NCI-H748 treated with DMSO at 0.1 percent for 48 hours (cell line): ENCODE data around the gene MYL6B.
"Not testable (repeated sequence)": the region's sequence is repeated elsewhere in the genome, so short reads cannot be mapped to it uniquely, and the experiment has no call there.

Experiments
- DNase-seq: peaks from one replicate; lab custom pipeline; 2025; lab: John Stamatoyannopoulos, UW

The MYL6B gene

DNA sequence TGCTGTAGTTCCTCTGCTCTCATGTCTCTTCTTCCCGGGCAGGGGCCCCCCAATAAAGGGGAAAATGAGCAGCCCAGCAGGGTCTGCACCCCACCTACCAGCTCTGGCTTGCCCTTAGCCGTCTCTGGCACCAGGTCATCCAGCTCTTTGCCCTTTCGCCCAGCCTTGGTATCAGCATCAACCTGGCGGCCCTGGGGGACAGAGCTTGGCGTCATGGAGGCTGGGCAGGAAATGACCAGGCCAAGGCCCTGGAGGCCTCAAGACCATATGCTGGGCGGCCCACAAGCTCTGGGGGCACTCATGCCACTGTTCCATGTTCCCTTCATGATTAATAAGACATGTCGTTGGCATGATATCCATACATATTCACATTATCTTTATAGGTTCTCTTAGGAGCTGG lies 20.5 kb downstream of the MYL6B start:
- no peak for DNase-seq

GRCh38 chr12:56178347-56178746 lies 26.0 kb downstream of the MYL6B start:
- no peak for DNase-seq

GRCh38 chr12:56186957-56187356 lies 34.6 kb downstream of the MYL6B start:
- no peak for DNase-seq

- no peak for DNase-seq
Observed at GRCh38 chr12:56188131-56188777, 35.9 kb downstream of the MYL6B start.

- no peak for DNase-seq
Observed at GRCh38 chr12:56188778-56189098, 36.4 kb downstream of the MYL6B start.

DNA sequence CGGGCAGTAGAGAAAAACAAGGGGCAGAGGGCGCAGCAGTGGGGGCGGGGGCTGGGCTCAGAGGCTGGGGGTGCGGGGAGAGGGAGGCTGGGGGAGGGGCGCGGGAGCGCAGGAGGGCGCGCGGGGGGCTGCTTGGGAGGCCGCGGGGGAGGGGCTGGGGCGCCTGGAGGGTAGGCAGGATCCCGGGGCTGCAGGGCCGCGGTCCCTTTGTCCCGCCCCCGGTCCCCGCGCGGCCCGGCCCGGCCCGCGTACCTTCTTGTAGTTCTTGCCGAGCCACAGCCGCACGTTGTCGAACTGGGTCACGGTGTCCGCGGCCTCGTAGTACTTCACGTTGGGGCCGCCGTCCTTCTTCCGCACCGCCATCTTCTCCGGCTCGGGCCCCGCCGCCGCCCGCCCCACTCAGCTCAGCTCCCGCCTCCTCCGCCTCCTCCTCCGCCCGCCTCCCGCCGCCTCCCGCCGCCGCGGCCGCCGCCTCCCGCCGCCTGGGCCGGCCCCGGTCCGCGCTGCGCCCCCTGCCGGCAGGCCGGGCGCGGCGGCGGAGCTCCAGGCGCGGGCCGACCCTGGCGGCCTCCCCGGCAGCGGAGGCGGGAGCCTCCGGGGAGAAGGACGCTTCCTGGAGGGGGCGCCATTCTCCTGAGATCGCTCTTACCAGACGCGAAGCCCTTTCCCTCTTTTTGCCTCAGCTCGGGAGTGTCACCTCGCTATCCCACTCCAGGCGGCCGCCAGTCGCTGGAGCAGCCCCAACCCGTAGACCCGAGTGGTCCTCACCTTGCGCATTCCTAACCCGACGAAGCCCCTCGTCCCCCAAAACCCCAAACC lies 36.9 kb downstream of the MYL6B start, which contains the start of gene SMARCC2:
Gene SMARCC2, minus strand, starts transcription at position 385 of the 819 bp plus-strand sequence. Its CDS starts 22 bp downstream, at position 363.
- peak; percentile 77 for DNase-seq

GRCh38 chr12:56189918-56190694 lies 37.7 kb downstream of the MYL6B start:
- DNase-seq, result peak; percentile 73

- no peak for DNase-seq
Observed at GRCh38 chr12:56190695-56191155, 38.3 kb downstream of the MYL6B start.

GRCh38 chr12:56192582-56192981 lies 40.2 kb downstream of the MYL6B start:
- no peak for DNase-seq

DNA sequence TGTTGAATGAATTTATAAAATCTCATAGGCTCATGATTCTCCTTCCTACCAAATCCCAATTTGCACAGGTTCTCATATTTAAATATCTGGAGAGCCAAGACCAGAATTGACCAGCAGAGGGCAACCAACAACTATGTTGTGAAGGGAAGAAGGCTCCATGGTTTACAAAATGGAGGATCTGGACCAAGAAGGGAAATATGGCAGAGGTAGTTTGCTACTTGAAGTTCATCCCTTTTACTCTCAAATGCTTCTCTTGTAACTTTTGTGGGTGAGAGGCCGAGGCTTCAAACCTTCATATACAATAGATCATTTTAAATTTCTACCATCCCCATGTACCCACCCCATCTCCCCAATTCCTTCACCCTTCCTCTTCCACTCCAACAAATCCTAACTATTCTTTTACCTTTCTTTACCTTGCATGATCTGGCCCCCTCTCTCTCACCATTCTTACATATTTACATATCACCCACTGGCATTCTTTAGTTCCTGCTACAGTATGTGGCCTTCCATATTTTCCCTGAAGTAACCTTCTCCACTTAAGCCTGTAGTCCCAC lies 40.7 kb downstream of the MYL6B start:
- peak; percentile 69 for DNase-seq

DNA sequence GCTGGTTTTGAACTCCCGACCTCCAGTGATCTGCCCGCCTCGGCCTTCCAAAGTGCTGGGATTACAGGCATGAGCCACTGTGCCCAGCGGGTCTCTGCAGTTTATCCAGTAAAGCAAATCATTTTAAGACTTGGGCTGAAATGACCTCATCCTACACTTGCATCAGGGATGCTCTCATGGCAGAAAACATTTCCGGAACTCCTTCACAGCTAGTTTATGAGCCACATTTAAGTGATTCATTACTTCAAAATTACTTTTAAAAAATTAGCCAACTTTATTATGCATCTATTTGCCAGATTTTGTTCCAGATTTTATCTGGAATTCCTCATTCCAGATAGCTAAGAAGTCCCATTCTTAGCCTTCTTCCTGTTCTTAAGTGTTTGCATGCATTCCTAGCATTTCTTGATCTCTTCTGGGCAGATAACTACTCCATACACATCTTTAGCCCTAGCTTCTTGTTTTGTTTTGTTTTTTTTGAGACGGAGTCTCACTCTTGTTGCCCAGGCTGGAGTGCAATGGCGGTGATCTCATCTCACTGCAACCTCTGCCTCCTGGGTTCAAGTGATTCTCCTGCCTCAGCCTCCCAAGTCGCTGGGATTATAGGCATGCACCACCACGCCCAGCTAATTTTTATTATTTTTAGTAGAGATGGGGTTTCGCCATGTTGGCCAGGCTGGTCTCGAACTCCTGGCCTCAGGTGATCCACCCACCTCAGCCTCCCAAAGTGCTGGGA lies 44.6 kb downstream of the MYL6B start:
- DNase-seq, result not testable (repeated sequence)

- DNase-seq, result no peak
Observed at GRCh38 chr12:56197921-56198635, 45.7 kb downstream of the MYL6B start.

- no peak for DNase-seq
Observed at GRCh38 chr12:56198836-56199235, 46.4 kb downstream of the MYL6B start.

DNA sequence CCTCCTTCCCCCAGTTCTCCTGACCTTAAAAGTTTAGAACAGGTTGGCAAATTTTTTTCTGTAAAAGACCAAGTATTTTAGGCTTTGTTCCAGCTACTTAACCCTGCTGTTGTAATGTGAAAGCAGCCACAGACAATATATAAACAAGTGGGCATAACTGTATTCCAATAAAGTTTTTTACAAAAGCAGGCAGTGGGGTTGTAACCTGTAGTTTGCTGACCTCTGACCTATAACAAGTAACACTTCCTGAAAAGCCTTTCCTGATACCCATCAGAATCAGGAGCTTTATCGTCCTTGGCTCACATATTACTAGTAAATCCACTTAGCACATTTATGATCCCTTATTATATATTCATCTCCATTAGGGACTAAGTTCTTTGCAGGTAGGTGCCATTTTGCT lies 50.0 kb downstream of the MYL6B start:
- DNase-seq, result no peak

DNA sequence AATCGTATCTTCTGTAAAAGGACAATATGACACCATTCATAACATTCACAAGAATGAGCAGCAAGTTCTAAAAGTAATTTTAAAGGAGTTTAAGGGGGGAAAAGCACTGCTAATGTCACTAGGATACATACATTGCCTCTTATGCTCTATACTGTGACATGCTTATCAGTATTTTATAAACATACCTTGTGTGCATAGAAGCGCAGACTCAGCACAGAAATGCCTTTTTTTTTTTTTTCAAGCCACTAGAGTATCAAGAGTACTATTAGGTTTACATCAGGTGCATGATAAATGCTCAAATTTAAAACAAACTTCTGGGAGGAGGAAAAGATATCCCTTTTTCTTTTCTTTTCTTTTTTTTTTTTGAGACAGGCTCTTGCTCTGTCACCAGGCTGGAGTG lies 50.5 kb downstream of the MYL6B start:
- DNase-seq, result no peak

- no peak for DNase-seq
Observed at GRCh38 chr12:56204275-56204674, 51.9 kb downstream of the MYL6B start.

DNA sequence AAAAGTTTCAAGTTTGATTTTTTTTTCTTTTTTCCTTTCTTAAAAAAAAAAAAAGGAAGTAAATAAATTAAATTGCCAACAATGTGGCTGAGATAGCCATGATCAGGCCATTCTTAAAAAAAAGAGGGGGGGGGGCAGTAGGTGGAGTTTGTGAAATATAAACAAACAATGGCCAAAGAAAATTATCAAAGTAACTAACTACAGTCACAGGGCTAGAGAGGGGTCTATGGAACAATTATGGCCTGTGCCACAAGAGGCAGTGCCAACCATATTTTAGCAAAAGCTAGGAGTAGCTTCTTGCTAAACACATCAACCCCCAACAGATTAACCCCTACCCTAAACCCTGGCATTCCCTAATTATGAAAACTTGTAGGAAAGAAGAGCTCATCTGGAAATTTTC lies 53.1 kb downstream of the MYL6B start:
- DNase-seq, result no peak

DNA sequence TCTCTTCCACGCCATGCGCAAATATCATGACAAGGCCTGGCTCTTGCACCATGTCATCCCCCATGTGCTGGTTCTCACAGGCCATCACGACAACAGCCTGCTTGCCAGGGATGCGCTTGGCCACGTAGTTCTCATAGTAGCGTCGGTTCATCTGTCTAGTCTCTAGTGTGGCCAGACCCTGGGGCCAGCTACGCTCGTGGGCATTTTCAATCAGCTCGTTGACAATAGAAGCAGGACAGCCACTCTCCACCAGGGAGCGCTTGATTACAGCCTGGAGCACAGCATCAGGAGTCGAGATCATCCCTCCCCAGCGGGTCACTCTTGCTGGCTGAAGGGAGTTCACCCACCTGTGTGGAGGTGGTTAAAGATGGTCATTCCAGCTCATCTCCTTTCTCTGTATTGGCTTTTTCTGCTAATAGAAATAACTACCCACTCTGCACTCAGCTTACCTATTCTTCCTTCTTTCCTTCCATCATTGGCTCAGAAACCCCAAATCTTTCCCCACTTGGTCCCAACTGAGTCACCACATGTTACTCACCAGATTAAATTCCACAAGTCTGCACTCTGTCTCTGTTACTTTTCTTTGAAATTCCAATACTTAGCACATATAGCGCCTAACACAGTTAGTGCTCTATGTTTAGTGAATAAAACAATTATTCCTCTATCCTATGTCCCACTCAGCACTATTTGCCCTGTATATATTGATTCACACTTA lies 54.2 kb downstream of the MYL6B start:
- peak; percentile 11 for DNase-seq
